Fibroblast of the aortic adventitia (primary cell): ENCODE results near the gene TPH1. TPM values are rescaled to one million over a fixed set of nuclear protein-coding genes. Genes with fewer than 3 reads are reported as not detected.

Source experiments
- DNase-seq: peaks from one replicate; pipeline ENCODE4 v3.0.0-alpha.2; 2010; ENCODE audit warnings: low read depth
- H3K4me3 ChIP-seq: 2 replicates; pipeline ENCODE4 v1.5.1; 2011; ENCODE audit warnings: low read depth, mild to moderate bottlenecking, control low read depth, low read length, moderate library complexity
- CTCF ChIP-seq: IDR thresholded peaks from 2 replicates; pipeline ENCODE4 v1.5.1; 2011; ENCODE audit warnings: mild to moderate bottlenecking, low read length, control low read depth, inconsistent platforms; ENCODE audit not compliant: insufficient read depth
- total RNA-seq: library from RNA; depleted of rRNA; stranded (reverse); fragments of >200 nt; gene quantifications from 2 replicates; pipeline ENCODE4 v1.2.3, GENCODE V29; 2012; ENCODE audit warnings: low replicate concordance

Gene TPH1
- 0.18 and 1.2 TPM in 2 replicates for total RNA-seq

DNA sequence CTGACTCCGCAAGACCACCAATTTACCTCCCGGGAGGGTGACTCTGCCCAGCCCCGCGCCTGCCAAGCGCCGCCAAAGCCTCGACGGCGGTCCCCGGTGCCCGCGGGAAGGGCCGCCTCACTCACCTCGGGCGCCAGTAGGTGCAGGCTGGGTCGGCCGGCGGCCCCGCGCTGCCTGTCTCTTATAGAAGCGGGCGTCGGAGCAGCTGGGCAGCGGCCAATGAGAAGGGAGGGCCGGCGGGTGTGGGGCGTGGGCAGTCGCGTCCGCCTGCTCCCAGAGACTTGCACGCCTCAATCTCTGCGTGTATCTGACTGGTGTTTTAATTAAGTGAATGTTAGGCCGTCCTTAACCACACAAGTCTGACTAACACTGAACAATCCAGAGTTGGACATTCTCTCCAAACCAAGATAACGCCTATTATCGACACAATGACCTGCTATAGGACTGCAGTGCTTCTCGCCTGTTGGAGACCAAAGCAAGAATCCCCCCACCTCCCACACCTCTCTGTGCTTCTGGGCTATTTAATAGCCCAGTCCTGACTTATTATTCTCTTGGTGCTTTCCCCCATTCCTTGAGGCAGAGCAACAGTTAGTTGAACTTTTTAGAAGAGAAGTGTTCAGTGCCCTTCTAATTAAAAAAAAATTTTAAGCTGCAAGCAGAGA is at the start of gene TPH1:
TPH1 (minus strand) TSS at position 154 of the 662 bp plus-strand sequence. CDS start 5,507 bp downstream, outside the sequence.
- H3K4me3 ChIP-seq = no peak within 1 kb of the TSS
- no peak for TF ChIP-seq CTCF
- DNase-seq = peak; percentile 41

DNA sequence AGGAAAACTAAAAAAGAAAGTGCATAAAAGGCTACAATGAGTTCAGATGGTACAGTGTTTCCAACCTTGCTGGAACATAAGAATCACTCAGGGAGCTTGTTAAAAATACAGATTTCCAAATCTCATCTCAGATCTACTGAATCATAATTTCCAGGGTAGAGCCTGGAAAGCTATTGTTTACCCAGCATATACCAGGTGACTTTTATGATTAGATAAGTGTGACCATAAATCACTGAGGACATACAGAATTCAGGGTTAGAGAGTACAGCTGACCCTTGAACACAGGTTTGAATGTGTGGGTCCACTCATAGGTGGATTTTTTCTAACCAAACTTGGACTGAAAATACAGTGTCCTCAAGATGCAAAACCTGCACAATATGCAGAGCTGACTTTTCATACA is 47.9 kb upstream of the TPH1 start:
- no peak overlapping the region for H3K4me3 ChIP-seq
- no peak for DNase-seq
- no peak for TF ChIP-seq CTCF

GRCh38 chr11:18091731-18092130 is 45.7 kb upstream of the TPH1 start:
- DNase-seq = peak; percentile 61
- no peak for TF ChIP-seq CTCF
- no peak overlapping the region for H3K4me3 ChIP-seq

- TF ChIP-seq CTCF = no peak
- H3K4me3 ChIP-seq = no peak overlapping the region
- DNase-seq = no peak
These were observed 42.9 kb upstream of the TPH1 start for GRCh38 chr11:18088966-18089365.

DNA sequence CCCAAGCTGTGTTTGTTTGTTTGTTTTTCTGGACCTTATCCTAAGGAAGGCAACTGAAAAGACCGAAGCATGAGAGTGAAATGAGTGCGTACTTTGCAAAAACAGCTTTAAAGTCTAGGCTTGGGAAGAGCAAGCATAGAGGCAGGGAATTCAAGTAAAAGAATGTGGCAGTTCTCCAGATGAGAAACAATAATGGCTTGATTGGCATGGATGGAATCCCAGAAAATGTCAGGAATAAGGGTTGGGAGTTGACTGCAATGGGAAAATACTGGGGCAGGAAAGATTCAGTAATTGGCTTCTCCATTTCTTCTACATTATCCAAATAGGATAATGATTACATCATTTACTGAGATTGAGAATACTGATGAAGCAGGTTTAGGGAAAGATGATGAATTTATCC is 42.3 kb upstream of the TPH1 start:
- no peak for TF ChIP-seq CTCF
- DNase-seq = no peak
- H3K4me3 ChIP-seq = no peak overlapping the region

GRCh38 chr11:18081551-18081950 is 35.5 kb upstream of the TPH1 start:
- no peak overlapping the region for H3K4me3 ChIP-seq
- TF ChIP-seq CTCF = no peak
- DNase-seq = no peak

GRCh38 chr11:18080451-18080850 is 34.4 kb upstream of the TPH1 start:
- no peak for TF ChIP-seq CTCF
- no peak for DNase-seq
- H3K4me3 ChIP-seq = no peak overlapping the region
